DMS114 treated with DMSO at 0.1 percent for 48 hours (cell line): ENCODE data around the gene CMTM8.
"Not testable (repeated sequence)": the region's sequence is repeated elsewhere in the genome, so short reads cannot be mapped to it uniquely, and the experiment has no call there.

Experiments
- DNase-seq: peaks from one replicate; lab custom pipeline; 2025; ENCODE audit not compliant: unreplicated experiment; lab: John Stamatoyannopoulos, UW

The CMTM8 gene

DNA sequence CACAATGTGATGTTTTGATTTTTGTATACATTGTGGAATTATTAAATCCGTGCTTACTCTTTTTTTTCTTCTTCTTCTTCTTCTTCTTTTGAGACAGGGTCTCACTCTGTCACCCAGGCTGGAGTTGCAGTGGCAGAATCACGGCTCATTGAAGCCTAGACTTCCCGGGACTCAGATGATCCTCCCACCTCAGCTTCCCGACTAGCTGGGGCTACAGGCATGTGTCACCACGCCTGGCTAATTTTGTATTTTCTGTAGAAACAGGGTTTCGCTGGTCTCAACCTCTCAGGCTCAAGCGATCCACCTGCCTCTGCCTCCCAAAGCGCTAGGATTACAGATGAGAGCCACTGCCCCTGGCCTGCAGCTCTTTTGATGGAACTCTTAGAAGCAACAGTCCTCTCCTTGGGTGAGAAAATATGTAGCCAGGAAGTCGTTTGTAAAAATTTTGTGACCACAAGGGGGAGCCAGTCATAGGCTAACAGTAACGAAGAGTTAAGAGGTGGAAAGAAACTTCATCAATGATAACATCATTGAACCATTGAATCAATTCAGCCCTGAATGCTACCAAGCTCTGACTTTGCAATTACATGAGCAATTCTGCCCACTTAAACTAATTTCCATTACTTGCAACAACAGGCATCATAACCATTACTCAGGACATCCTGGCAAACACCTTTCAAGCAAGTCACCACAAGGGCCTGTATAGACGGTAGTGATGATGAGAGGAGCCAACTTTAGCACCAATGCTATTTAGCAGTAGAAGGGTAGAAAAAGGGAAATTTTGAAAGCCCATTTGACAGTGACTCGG is 136.5 kb downstream of the CMTM8 start:
- DNase-seq = peak; percentile 38

DNA sequence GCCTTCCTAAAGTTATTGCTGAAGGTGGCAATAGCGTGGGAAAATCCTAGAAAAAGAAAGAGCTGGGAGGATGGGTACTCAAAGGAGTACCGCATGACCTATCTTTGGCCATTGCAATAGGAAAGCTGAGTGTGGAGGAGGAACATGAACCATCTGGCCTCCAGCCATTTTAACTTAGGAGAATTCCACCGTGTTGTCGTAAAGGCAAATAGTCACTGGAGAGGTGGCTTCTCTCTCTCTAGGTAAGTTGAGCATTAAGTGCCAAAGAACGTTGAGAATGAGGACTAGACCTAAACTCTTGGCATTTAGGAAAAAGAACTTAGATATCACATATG is 137.1 kb downstream of the CMTM8 start:
- no peak for DNase-seq

DNA sequence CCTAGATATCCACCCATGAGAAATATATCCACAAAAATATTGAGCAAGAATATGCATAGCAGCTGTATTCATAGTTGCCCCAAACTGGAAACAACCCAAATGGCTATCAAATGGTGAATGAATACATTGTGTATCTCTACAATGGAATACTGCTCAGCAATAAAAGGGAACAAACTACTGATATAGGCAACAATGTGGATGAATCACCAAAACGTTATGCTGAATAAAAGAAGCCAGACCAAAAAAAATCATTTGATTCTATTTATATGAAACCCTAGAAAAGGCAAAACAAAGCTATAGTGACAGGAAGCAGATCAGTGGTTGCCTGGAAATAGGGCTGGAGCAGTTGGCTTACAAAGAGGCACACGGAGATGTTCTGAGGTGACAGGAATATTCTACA is 137.6 kb downstream of the CMTM8 start:
- DNase-seq = no peak

DNA sequence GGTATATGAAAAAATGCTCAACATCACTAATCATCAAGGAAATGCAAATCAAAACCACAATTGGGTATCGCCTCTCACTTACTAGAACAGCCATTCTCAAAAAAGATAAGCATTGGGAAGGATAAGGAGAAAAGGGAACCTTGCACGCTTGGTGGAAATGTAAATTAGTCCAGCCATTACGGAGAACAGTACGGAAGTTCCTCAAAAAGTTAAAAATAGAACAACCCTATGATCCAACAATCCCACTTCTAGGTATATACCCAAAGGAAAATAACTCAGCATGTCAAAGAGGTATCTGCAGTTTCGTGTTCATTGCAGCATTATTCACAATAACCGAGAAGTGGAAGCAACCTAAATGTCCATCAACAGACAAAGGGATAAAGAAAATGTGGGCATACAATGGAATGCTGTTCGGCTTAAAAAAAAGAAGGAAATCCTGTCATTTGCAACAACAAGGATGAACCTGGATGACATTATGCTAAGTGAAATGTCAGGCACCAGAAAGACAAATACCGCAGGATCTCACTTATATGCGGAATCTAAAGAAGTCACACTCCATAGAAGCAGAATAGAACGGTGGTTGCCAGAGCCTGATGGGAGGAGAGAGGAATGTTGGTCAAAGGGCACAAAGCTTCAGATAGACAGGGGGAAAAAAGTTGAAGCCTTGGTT is 141.5 kb downstream of the CMTM8 start:
- no peak for DNase-seq

DNA sequence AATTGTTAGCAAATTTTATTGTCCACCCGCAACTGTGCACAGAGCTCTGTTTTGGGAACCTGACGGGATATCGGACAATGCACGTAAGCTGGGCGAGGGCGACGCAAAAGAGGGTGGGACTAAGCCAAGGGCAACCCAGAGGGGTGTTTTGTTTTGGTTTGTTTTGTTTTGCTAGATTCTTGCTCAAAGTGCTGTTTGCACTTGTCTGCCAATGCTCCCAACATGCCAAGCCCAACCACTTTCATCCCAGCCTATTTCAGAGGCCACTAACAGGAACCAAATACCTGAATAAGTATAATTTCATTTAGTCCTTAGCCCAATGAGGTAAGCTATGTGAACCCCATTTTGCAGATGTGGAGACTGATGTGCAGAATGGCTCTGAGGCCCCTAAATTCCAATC is 143.4 kb downstream of the CMTM8 start:
- no peak for DNase-seq

DNA sequence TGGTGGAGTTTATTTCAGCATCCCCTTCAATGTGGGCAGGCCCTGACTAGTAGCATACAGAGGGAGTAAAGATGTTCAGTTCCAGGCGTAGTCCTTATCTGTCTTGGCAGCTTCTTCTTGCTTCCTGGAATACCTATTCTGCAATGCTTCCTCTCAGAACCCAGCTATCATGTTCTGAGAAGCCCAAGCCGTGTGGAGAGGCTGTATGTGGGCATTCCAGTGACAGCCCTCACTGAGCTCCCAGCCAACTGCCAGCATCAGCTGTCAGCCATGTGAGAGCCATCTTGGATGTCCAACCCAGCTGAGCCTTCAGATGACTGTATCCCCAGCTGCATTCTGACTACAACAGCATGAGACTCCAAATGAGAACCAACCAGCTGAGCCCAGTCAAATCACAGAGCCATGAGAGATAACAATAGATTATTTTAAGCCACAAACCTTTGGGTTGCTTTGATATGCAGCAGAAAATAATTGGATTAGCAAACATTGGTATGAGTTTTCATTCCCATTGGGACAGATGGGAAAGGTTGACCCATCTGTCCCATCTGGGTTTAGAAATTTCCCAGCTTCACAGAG is 144.7 kb downstream of the CMTM8 start:
- DNase-seq = no peak

DNA sequence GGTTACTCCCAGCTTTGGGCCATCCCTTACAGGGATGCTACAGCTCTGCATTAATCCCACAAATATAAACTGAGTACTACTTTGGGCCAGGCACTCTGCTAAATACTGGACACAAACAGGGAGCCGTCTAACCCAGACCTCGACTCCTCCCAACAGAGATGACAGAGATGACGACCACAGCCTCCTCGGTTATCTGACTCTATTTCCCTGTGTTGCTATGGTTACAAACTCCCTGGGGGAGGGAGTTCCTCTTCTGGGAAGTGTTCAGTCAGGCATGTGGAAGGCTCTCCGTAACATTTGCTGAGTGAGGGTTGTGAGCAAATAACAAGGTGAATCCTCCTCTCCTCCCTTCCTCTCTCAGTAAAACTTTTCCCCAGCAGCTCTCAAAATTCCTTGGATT is 146.5 kb downstream of the CMTM8 start:
- DNase-seq = no peak

DNA sequence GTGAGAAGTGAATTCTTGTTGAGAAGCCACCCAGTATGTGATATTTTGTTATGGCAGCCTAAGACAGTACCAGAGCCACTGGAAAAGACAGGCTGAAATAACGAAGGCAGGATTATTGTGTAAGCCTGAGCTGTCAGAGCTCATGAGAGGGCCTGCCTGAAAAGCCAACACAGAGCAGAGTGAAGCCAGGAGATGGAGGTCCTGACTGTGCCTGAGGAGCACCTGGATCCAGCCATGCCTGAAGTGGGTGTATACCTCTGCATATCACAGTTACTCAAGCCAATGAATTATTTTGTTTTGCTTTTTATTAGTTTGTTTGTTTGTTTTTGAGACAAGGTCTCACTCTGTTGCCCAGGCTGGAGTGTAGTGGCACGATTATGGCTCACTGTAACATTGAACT is 149.0 kb downstream of the CMTM8 start:
- no peak for DNase-seq

DNA sequence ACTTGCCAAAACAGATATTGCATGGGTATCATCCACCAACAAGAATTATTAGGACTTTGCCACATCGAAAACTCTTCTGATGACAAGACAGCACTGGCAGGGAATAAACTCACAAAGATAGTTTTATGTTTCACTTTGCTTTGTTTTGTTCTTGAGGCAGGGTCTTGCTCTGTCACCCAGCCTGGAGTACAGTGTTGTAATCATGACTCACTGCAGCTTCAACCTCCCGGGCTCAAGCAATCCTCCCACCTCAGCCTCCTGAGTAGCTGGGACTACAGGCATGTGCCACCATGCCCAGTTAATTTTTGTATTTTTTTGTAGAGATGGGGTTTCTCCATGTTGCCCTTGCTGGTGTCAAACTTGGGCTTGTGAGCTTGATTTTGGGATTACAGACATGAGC is 151.1 kb downstream of the CMTM8 start:
- DNase-seq = not testable (repeated sequence)

DNA sequence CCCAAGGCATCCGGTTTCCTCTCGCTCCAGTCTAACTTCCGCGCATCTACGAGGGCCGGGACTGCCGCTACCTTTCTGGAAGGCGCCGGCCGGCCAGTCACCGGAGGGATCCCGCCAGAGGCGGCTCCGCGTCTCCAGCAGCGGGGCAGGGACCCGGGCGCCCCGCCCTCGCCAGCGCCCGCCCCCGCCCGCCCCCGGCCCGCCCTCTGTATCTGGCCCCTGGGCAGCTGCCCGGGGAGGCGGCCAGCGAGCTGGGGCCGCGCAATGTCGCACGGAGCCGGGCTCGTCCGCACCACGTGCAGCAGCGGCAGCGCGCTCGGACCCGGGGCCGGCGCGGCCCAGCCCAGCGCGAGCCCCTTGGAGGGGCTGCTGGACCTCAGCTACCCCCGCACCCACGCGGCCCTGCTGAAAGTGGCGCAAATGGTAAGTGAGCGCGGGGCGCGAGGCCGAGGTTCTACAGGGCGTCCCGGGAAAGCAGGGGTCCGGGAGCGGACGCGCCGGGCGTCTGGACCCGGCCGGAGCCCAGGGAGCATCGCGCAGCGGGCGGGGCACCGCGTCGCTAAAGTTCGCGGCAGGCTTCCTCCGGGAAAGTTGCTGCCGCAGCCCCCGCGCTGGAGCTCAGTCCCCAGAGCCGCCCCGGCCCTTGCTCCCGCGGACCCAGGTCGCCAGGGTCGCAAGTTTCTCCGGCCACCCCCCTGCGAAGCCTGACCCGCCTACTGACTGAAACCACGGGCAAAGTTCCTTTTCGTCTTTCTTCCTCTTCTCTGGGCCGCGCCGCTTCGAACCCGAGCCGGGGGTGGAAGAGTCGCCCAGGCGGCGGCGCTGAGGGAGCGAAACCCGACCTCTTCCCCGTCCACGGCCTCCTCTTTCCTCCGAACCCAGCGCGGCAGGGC is 153.4 kb downstream of the CMTM8 start, which contains the start of gene CMTM7:
CMTM7 (plus strand) TSS at position 211 of the 893 bp plus-strand sequence; CDS start at position 265, 54 bp downstream.
- peak; percentile 16 for DNase-seq

DNA sequence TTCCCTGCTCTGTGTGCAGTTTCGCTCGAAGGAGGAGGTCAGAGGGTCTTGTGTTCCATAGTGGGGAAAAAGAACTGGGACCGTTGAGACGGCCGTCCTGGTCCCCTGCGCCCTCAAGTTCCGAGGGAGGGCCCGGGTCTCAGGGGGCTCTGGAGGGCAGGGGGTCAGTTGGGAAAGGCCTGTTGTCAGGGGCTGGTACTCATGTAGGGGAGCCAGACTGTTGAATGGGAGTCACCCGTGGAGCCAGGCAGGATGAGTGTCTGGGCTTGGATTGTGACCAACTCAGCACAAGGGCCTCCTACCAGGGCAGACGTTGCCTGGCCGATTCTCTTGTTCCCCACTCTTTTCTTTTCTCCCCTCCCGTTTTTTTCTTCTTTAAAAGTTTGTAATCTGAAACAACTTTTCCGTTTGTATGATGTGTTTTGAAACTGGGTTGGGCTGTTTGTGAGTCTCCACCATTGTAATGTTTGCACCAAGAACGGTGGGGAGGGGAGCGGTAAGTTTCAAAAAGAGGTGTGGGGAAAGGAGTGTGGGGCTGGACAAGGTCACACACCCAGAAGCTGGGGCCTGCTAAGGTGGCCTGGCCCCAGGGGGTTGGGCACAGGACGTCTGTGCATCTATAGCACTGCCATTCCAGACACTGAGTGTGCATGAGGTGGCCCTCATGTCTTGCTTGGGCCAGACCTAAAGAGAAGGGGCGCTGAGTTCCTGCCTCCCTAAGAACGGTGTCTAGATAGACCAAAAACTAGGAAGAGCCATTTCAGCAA is 154.2 kb downstream of the CMTM8 start:
- DNase-seq = no peak

DNA sequence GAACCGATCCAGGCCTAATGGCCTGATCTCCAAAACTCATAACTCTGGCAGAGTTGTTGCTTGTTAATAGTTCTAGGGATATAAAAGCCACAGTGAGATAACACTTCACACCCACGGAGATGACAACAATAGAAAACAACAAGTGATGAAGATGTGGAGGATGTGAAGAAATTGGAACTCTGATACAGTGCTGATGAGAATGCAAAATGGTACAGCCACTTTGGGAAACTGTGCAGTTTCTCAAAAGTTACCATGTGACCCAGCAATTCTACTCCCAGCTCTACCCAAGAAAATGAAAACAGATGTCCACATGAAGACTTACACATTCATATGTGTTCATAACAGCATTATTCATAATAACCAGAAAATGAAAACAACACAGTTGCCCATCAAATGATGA is 157.0 kb downstream of the CMTM8 start:
- no peak for DNase-seq

DNA sequence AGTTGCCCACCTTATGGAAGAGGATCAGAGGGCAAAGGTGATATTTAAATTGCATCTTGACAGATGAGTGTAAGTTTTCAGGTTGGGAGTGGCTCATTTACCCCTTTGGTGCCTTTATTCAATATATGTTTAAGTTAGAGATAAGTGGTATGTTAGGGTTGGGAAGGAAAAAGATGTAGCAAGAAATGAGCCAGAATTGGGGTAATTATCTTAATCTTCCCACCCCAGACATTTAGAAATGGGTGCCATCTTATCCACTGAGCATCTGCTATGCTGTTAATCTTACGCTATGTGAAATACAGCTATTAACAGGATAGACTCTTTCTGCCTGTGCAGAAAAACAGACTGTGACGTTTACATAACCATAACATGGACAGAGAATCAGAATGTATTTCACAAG is 159.5 kb downstream of the CMTM8 start:
- no peak for DNase-seq

DNA sequence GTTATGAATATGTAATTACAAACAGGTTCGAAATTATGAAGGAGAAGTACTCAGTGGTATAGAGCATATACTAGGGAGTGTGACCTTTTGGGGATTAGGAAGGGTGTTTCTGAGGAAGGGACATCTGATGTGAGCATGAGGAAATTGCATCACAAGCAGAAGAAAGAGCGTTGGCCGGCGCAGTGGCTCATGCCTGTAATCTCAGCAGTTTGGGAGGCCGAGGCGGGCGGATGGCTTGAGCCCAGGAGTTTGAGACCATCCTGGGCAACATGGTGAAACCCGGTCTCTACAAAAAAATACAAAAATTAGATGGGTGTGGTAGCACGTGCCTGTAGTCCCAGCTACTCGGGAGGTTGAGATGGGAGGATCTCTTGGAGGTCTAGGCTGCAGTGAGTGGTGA is 160.1 kb downstream of the CMTM8 start:
- DNase-seq = no peak

DNA sequence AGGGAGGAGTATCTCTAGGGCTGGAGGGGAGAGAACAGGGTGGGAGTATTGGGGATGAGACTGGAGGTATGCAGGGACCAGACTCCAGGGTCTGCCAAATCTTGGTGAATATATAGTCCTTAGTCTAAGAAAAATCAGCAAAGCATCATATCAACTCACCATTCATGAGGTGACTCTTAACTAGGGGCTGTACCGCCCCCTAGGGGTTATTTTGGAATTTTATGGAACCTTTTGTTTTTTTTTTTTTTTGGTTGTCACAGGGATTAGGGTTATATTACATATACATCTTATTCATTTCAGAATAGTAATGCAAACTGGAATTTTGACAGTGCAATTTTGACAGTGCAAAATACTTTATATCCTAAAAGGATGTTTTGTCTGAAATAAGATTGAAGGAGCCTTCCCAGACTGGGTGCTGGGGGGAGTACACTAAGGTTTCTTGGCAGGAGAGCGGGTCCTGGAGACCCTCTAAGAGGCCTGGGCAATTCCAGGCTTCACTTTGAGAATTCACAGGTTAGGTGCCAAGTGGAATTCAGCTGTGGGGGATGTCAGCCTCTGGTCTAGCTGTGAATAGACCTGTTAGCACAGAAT is 160.6 kb downstream of the CMTM8 start:
- DNase-seq = no peak

DNA sequence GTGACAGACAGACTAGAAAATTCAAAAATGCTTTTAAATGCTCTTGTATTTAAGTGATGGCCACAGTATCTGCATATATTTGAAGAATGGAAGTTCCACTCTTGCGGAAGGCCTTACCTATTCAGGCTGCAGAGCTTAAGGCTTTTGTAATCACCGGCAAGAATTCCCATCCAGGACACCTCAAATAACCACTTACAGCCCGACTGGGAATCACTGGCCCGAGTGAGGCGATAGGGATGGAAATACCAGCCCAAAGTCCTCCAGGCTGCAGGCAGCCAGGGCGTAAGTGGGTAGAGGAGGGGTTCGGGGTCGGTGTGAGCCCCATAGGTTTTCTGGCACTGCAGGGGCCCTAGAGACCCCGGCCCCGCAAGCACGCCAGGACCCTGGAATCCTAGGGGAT is 162.6 kb downstream of the CMTM8 start:
- DNase-seq = no peak

DNA sequence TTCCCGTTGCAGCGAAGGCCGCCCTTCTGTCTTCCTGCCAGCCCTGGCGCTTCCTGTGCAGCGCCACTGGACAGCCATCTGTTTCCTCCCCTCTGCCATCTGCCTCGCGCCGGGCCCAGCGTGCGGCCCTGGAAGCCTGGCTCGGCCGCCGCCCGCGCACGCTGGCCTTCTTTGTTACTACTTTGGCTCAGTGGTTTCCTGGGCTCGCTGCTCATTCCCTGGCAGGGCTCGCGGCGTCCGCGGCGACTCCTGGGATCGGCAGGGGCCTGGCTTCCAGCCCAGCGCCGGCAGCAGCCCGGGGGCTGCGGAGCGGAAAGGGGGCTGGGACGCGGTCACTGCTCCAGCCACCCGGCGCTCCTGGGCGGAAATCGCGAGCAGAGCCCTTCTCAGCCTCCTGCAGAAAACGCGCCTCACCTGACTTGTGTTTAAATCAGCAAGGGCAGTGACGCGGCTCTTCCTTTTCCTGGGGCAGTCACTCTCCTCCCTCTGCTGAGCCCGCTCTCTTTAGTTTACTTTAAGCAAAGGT is 163.1 kb downstream of the CMTM8 start:
- DNase-seq = no peak

DNA sequence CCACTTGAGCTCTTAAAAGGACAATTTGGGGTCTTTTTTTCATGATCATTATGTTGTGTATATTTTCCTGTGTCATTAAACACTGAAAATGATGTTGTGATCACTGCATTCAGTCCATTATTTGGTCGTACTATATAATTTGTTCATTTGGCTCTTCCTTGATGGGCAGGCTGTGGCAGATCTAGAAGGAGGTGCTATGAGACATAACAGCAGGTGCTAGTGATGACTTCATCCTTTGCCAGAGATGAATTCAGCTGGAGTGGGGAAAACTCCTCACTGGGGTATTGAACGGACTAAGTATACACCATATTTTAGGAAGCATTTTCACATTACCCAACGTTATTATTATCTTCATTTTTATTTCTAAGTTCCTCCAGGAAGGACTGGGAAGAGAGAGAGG is 165.2 kb downstream of the CMTM8 start:
- DNase-seq = no peak

DNA sequence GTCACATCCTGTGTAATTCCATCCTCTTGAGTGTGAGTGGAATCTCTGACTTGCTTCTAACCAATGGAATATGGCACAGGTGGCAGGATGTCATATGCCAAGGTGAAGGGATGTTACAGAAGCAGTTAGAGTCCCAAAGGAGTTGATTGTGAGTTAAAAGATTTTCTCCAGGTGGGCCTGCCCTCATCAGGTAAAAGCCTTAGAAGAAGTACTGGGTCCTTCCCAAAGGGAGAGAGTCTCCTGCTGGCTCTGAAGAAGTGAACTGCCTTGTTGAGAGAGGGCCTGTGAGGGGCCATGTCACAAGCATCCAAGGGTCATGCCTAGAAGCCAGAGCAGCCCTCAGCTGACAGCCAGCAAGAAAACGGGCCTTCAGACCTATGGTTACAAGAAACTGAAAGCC is 166.2 kb downstream of the CMTM8 start:
- DNase-seq = no peak

DNA sequence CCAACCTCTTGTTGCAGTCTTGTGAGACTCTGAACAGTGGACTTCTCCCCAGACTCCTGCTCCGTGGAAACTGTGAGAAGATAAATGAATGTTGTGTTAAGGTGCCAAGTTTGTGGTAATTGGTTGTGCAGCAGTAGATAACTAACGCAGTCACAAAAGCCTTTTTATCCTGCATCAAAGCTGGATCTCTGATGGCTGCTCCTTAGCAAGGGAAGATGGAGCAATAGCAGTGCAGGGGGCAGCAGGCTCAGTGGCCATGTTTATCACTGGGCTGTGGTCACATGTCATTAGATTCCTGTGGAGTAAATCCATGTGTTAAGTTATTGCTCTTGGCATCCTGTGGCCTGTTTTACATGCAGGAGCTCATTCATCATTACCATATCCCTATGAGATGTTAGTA is 166.7 kb downstream of the CMTM8 start:
- DNase-seq = no peak
